Adrenal gland (tissue), 12 donors: ENCODE results near the gene JAM3. TPM values are rescaled to one million over a fixed set of nuclear protein-coding genes. Genes with fewer than 3 reads are reported as not detected.

ENCODE experiments used
- DNase-seq, 7 donors: peaks; one replicate each; pipeline ENCODE4 v3.0.0-alpha.2; 2019 to 2020
- H3K27ac ChIP-seq, 5 donors: fragments of 200-600 bp; sonication (generic) in 4 of 5; 1 replicate in 3 of 5; 2 replicates in 2 of 5; pipeline versions ENCODE4 v1.5.1 to v1.8.0; 2016 to 2020; ENCODE audit warnings: mild to moderate bottlenecking in 1 of 5
- H3K27me3 ChIP-seq: fragments of 200-600 bp; 2 replicates; pipeline ENCODE4 v1.8.0; 2021
- H3K36me3 ChIP-seq, 2 donors: fragments of 200-600 bp; replicated peaks in 1 of 2; 1 replicate in 1 of 2; 2 replicates in 1 of 2; pipeline versions ENCODE4 v1.5.1 to v1.8.0; 2018 to 2022
- H3K4me1 ChIP-seq, 2 donors: fragments of 200-600 bp; replicated peaks in 1 of 2; 1 replicate in 1 of 2; 2 replicates in 1 of 2; pipeline versions ENCODE4 v1.5.1 to v1.8.0; 2018 to 2021
- H3K4me3 ChIP-seq, 4 donors: fragments of 200-600 bp; sonication (generic) in 3 of 4; one replicate each; pipeline ENCODE4 v1.5.1; 2016 to 2018
- H3K9me3 ChIP-seq, 3 donors: fragments of 200-600 bp; sonication (generic) in 1 of 3; replicated peaks in 1 of 3; 1 replicate in 2 of 3; 2 replicates in 1 of 3; pipeline versions ENCODE4 v1.5.1 to v1.8.0; 2016 to 2021
- POLR2A ChIP-seq, 2 donors: fragments of 450-650 bp; IDR thresholded peaks; one replicate each; pipeline ENCODE4 v1.6.1; 2017; ENCODE audit warnings: antibody characterized with exemption in 2 of 2, mild to moderate bottlenecking in 2 of 2, moderate library complexity in 1 of 2
- WGBS, 4 donors: extraction: QIAGEN DNeasy Blood & Tissue Kit in 2 of 4; methylation state at CpG; one replicate each; pipeline versions ENCODE4 v1.1.5 to v1.1.7; 2013 to 2017; 5-methylcytosine and 5-hydroxymethylcytosine counted together
- intact Hi-C, 2 donors: fragments of 100-400 bp; cut with DNase I; formaldehyde crosslinking; loops; one replicate each; pipeline versions ENCODE4 v1.14.1 to v1.15.0; 2022 to 2023
- polyA plus RNA-seq, 3 donors: library from polyadenylated mRNA; stranded (reverse); fragments of 200-250 nt in 2 of 3; fragments of 350-450 nt in 1 of 3; fragmentation: Illumina TruSeq in 1 of 3; extraction: RNeasy Lipid Tissue Mini Kit (QIAGEN cat#74804) in 1 of 3; gene quantifications; one replicate each; pipeline ENCODE4 v1.2.3, GENCODE V29; 2013 to 2014
- total RNA-seq, 9 donors: library from RNA; depleted of rRNA in 4 of 9; stranded (reverse); fragments of >200 nt in 4 of 9; fragments of 120-200 nt in 1 of 9; fragmentation: NEBNext Ultra II Directional in 1 of 9; extraction: Animal tissue kit (Norgen Biotek cat#: 25700) in 1 of 9; gene quantifications; one replicate each; pipeline versions ENCODE4 v1.1.0 to v1.2.4, GENCODE V29; 2013 to 2023
- TF ChIP-seq, protein P1 (sequence below), 6 experiments: fragments of 450-650 bp in 4 of 6; fragments of 200-600 bp in 2 of 6; sonication (generic) in 1 of 6; IDR thresholded peaks; 1 replicate in 5 of 6; 2 replicates in 1 of 6; pipeline versions ENCODE4 v1.5.1 to v1.8.0; 2016 to 2021; ENCODE audit warnings: antibody characterized with exemption in 6 of 6, mild to moderate bottlenecking in 2 of 6, moderate library complexity in 1 of 6
- donor health status: healthy with polysubstance abuse.
- donor health status: Bipolar disorder and iron deficiency.
- donor health status: DM: yes; HTN: yes; CAD: no.
- donor health status: DM: no; HTN: no; CAD: no.
- donor health status: DM: no; HTN: no; CAD: no.
- donor health status: DM: yes; HTN: yes; CAD: no.

The JAM3 gene
- total and polyA plus RNA-seq, 12 donors = 18.0 to 42.2 (median 31.9) TPM

- H3K27me3 ChIP-seq = peaks cover 2% of the 10 kb centered on the region
- H3K27ac ChIP-seq = no peak overlapping the region
- no peaks in the 10 kb centered on the region for H3K36me3 ChIP-seq
- no peak overlapping the region for H3K4me3 ChIP-seq
- WGBS, 4 donors = 43 to 83% (median 74%) methylated on average over 1 to 4 of the region's 4 CpGs
- no peaks in the 10 kb centered on the region for H3K9me3 ChIP-seq
- DNase-seq = no peak
- no peak for TF ChIP-seq POLR2A (IDR thresholded peaks at IDR 0.05)
- TF ChIP-seq, protein P1, sequence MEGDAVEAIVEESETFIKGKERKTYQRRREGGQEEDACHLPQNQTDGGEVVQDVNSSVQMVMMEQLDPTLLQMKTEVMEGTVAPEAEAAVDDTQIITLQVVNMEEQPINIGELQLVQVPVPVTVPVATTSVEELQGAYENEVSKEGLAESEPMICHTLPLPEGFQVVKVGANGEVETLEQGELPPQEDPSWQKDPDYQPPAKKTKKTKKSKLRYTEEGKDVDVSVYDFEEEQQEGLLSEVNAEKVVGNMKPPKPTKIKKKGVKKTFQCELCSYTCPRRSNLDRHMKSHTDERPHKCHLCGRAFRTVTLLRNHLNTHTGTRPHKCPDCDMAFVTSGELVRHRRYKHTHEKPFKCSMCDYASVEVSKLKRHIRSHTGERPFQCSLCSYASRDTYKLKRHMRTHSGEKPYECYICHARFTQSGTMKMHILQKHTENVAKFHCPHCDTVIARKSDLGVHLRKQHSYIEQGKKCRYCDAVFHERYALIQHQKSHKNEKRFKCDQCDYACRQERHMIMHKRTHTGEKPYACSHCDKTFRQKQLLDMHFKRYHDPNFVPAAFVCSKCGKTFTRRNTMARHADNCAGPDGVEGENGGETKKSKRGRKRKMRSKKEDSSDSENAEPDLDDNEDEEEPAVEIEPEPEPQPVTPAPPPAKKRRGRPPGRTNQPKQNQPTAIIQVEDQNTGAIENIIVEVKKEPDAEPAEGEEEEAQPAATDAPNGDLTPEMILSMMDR (IDR thresholded peaks at IDR 0.05) = no peak
- intact Hi-C loops = no loop called here
- H3K4me1 ChIP-seq = no peaks in the 10 kb centered on the region
Measured at GRCh38 chr11:134027671-134028070, 41.2 kb upstream of the JAM3 start.

DNA sequence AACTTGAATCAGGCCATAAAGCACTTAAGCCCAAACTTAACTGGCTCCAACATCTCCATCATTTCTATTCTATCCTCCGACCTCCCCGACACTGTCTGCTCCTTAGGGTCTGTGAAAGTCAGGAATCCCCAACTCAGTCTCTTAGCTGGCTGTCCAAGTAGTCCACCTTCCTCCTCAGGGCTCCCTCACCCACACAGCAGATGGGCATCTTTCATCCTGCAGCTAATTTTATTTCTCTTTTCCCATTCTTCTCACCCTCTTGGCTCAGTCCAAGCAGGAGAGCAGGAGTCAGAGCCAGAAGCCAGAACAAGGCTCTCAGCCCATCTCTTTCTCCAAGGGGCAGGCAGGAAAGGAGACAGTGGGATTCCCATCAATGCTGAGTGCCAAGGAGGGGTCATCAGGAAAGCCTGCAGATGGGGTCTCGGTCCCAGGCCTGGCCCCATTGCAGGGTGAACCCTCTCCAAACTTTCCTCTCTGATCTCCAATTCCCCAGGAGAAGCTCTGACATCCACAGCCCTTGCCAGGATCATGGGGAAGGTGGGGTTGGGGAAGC lies 40.4 kb upstream of the JAM3 start:
- TF ChIP-seq, protein P1 (IDR thresholded peaks at IDR 0.05) = no peak
- TF ChIP-seq POLR2A (IDR thresholded peaks at IDR 0.05) = no peak
- no peaks in the 10 kb centered on the region for H3K9me3 ChIP-seq
- H3K4me1 ChIP-seq = peaks cover 0 to 3% of the 10 kb centered on the region in 2 donors
- no peak for DNase-seq
- no peak overlapping the region for H3K27ac ChIP-seq
- WGBS, 4 donors = 75 to 86% (median 80%) methylated on average over 2 to 3 of the region's 3 CpGs
- intact Hi-C loops = no loop called here
- H3K4me3 ChIP-seq = no peak overlapping the region
- peaks cover 2% of the 10 kb centered on the region for H3K27me3 ChIP-seq
- no peaks in the 10 kb centered on the region for H3K36me3 ChIP-seq

- H3K9me3 ChIP-seq = no peaks in the 10 kb centered on the region
- WGBS, 4 donors = 51 to 68% (median 60%) methylated on average over 13 to 16 of the region's 16 CpGs
- no peak for DNase-seq
- H3K27me3 ChIP-seq = peaks cover 2% of the 10 kb centered on the region
- H3K4me1 ChIP-seq = peaks cover 8 to 16% of the 10 kb centered on the region in 2 donors
- intact Hi-C loops = no loop called here
- H3K36me3 ChIP-seq = no peaks in the 10 kb centered on the region
- TF ChIP-seq, protein P1 (IDR thresholded peaks at IDR 0.05) = no peak
- no peak for TF ChIP-seq POLR2A (IDR thresholded peaks at IDR 0.05)
- H3K27ac ChIP-seq = no peak overlapping the region
- H3K4me3 ChIP-seq = no peak overlapping the region
Measured at GRCh38 chr11:134030853-134031252, 38.0 kb upstream of the JAM3 start.

DNA sequence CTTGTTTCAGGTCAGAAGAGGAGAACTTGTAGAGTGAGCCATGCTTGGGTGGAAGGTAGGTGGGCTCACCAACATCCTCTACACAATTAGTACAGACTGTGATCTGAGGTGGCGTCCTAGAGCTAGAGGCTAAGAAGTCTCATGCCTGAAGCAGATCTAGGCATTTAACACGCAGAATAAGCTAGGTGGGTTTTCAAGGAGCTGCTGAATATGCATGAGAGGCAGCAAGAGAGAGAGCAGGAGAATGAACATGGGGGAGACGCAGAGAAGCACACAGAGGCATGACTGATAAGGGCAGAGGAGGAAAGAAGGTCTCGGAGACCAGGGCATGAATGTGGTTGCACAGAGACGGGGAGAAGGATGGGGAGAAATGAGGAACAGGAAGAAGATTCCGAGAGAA lies 36.8 kb upstream of the JAM3 start:
- Histone ChIP-seq H3K9me3 (no peaks in the 10 kb centered on the region), H3K27me3 (peaks cover 2% of the 10 kb centered on the region), H3K36me3 (no peaks in the 10 kb centered on the region), H3K27ac (no peak overlapping the region), H3K4me3 (no peak overlapping the region), H3K4me1 (peaks cover 8 to 16% of the 10 kb centered on the region in 2 donors)
- TF ChIP-seq POLR2A (IDR thresholded peaks at IDR 0.05) = no peak
- TF ChIP-seq, protein P1 (IDR thresholded peaks at IDR 0.05) = no peak
- no peak for DNase-seq
- intact Hi-C loops = no loop called here
- 78 to 81% (median 79%) methylated on average over 6 of the region's 6 CpGs for WGBS, 4 donors
